A673 (cell line): ENCODE data around the gene CLASRP. TPM values are rescaled to one million over a fixed set of nuclear protein-coding genes. Genes with fewer than 3 reads are reported as not detected.

ENCODE experiments used
- BruUV-seq: library from RNA; stranded (reverse); fragments of 400-500 nt; replicated peaks from 2 replicates; lab custom pipeline; 2021; lab: Mats Ljungman, UMichigan
- CTCF ChIA-PET: fragments of 300-600 bp; sonication (Branson Sonifier 250); formaldehyde crosslinking; loops from one replicate; lab custom pipeline; 2022; ENCODE audit warnings: antibody characterized with exemption; lab: Charles Lee
- POLR2A ChIA-PET: fragments of 300-600 bp; sonication (Branson Sonifier 250); formaldehyde crosslinking; loops from one replicate; lab custom pipeline; 2022; ENCODE audit warnings: antibody characterized with exemption; ENCODE audit not compliant: low non-redundant PET; lab: Charles Lee
- DNase-seq: peaks from one replicate; pipeline ENCODE4 v3.0.0-alpha.2; 2015; ENCODE audit warnings: low spot score
- H3K27ac ChIP-seq: fragments of 200-600 bp; sonication (generic); 2 replicates; pipeline ENCODE4 v1.5.1; 2016; ENCODE audit warnings: mixed run types, low read depth, mild to moderate bottlenecking, mixed read lengths, antibody characterized with exemption, low read length; ENCODE audit not compliant: poor library complexity, severe bottlenecking
- H3K27me3 ChIP-seq: fragments of 200-600 bp; sonication (generic); replicated peaks from 2 replicates; pipeline ENCODE4 v1.6.1; 2017; ENCODE audit warnings: mixed run types, low read depth, mild to moderate bottlenecking, mixed read lengths, antibody characterized with exemption, low read length; ENCODE audit not compliant: insufficient read depth, poor library complexity
- H3K36me3 ChIP-seq: fragments of 200-600 bp; sonication (generic); 2 replicates; pipeline ENCODE4 v1.6.1; 2016; ENCODE audit warnings: mixed run types, mild to moderate bottlenecking, mixed read lengths, antibody characterized with exemption, low read length; ENCODE audit not compliant: insufficient read depth, poor library complexity, severe bottlenecking
- H3K4me1 ChIP-seq: fragments of 200-600 bp; sonication (generic); 2 replicates; pipeline ENCODE4 v1.6.1; 2017; ENCODE audit warnings: mixed run types, mild to moderate bottlenecking, mixed read lengths, antibody characterized with exemption, low read length; ENCODE audit not compliant: insufficient read depth, poor library complexity, severe bottlenecking
- H3K4me3 ChIP-seq: fragments of 200-600 bp; sonication (generic); 2 replicates; pipeline ENCODE4 v1.5.1; 2016; ENCODE audit warnings: low read depth, mixed run types, mild to moderate bottlenecking, mixed read lengths, low read length; ENCODE audit not compliant: poor library complexity, severe bottlenecking
- H3K9me3 ChIP-seq: fragments of 200-600 bp; sonication (generic); 2 replicates; pipeline ENCODE4 v1.6.1; 2016; ENCODE audit warnings: mixed run types, low read depth, mild to moderate bottlenecking, mixed read lengths, antibody characterized with exemption, low read length; ENCODE audit not compliant: poor library complexity, severe bottlenecking
- CTCF ChIP-seq: fragments of 300-800, 200-600 bp; sonication (generic); conservative IDR thresholded peaks from 2 replicates; pipeline ENCODE4 v1.5.1; 2017; ENCODE audit warnings: low read depth, mild to moderate bottlenecking, antibody characterized with exemption, low read length, moderate library complexity, mixed read lengths
- EZH2 ChIP-seq: fragments of 200-600 bp; sonication (generic); IDR thresholded peaks from 2 replicates; pipeline ENCODE4 v1.6.1; 2017; ENCODE audit warnings: borderline replicate concordance, low read depth, mild to moderate bottlenecking, mixed read lengths, antibody characterized with exemption, low read length; ENCODE audit not compliant: poor library complexity, severe bottlenecking
- intact Hi-C: fragments of 100-400 bp; cut with micrococcal nuclease; formaldehyde crosslinking; loops from one replicate; pipeline ENCODE4 v1.10.0; 2022; ENCODE audit not compliant: unreplicated experiment
- total RNA-seq: library from RNA; stranded (reverse); gene quantifications from 2 replicates; pipeline ENCODE4 v1.2.3, GENCODE V29; 2021

CLASRP gene
- total RNA-seq, 1 experiment from 2014 or later = 104 TPM

DNA sequence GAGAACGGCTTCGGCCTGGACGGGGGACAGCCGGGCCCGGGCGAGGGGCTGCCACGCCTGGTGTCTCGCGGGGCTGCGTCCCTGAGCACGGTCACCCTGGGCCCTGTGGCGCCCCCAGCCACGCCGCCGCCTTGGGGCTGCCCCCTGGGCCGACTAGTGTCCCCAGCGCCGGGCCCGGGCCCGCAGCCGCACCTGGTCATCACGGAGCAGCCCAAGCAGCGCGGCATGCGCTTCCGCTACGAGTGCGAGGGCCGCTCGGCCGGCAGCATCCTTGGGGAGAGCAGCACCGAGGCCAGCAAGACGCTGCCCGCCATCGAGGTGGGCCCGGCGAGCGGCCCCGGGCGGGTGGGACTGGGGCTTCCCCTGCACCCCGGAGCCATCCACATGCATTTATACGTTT, 26.9 kb upstream of the CLASRP start:
- no peaks in the 10 kb centered on the region for H3K4me1 ChIP-seq
- H3K27ac ChIP-seq = no peak overlapping the region
- H3K36me3 ChIP-seq = no peaks in the 10 kb centered on the region
- POLR2A ChIA-PET = no interaction called here
- no peaks in the 10 kb centered on the region for H3K9me3 ChIP-seq
- BruUV-seq = no TSS peak
- CTCF ChIA-PET = no interaction called here
- DNase-seq = no peak
- no peak overlapping the region for H3K4me3 ChIP-seq
- intact Hi-C loops = loop anchor here (10.0 kb wide), 2 partner anchors 173 to 233 kb away; partner anchors contain the start of gene EXOC3L2
- TF ChIP-seq EZH2 = no peak
- no peak for TF ChIP-seq CTCF
- no peaks in the 10 kb centered on the region for H3K27me3 ChIP-seq

DNA sequence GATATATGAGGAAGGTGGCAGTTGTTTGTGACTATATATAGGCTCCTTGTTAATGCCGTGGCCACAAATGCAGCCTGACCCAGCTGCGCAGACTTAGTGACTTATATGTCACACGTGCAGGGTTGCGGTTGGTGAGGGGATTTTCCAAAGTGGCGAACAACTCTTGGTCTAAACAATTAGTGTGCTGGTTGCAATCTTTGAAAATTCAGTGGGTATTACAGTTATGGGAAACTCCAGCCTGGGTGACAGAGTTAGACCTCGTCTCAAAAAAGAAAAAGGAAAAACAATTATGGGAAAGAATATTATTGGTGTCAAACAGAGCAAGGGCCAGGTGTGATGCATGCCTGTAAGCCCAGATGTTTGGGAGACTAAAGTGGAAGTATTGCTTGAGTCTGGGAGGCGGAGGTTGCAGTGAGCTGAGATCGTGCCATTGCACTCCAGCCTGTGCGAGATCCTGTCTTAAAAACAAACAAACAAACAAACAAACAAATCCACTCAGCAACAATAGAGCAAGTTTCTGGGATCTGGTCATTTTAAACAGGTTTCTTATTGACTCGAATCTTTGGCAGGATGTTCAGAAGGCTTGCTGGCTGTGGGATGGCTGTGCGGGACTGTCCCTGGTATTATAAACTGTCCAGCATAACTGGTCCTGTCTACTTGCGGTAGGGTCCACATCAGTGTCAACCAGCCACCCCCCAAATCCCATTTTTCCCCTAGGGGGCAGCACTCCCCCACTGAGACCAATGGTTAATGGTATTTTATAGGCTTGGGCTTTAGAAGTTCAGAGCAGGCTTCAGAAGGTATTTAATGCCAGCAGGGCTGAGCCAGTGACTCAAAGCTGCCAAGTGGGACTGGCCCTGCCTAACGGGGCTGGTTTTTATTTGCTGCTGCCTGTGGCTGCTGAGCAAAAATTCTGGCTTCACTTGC, 22.2 kb upstream of the CLASRP start:
- intact Hi-C loops = loop anchor here (5.0 to 10.0 kb wide), 3 partner anchors 168 to 321 kb away; partner anchors contain the start of gene EXOC3L2
- no TSS peak for BruUV-seq
- DNase-seq = peak; percentile 86
- Histone ChIP-seq H3K4me1 (no peaks in the 10 kb centered on the region), H3K27ac (no peak overlapping the region), H3K4me3 (no peak overlapping the region), H3K36me3 (no peaks in the 10 kb centered on the region), H3K27me3 (no peaks in the 10 kb centered on the region), H3K9me3 (no peaks in the 10 kb centered on the region)
- CTCF ChIA-PET = interaction anchor here (0.6 kb wide), 1 partner anchor 22 kb away, joined by 4 read pairs; the partner anchor contains the start of gene CLASRP
- POLR2A ChIA-PET = interaction anchor here (0.5 kb wide), 1 partner anchor 70 kb away, joined by 3 read pairs; no protein-coding TSS in a partner anchor
- TF ChIP-seq CTCF = peak; percentile 76
- TF ChIP-seq EZH2 = no peak

GRCh38 chr19:45019187-45019586, 19.7 kb upstream of the CLASRP start:
- TF ChIP-seq CTCF (no peak), EZH2 (no peak)
- ChIA-PET POLR2A (interaction anchor here (0.7 kb wide), 1 partner anchor 192 kb away, joined by 7 read pairs; no protein-coding TSS in a partner anchor), CTCF (no interaction called here)
- Histone ChIP-seq H3K4me3 (no peak overlapping the region), H3K36me3 (no peaks in the 10 kb centered on the region), H3K27ac (no peak overlapping the region), H3K4me1 (no peaks in the 10 kb centered on the region), H3K27me3 (no peaks in the 10 kb centered on the region), H3K9me3 (no peaks in the 10 kb centered on the region)
- DNase-seq = no peak
- no TSS peak for BruUV-seq
- intact Hi-C loops = loop anchor here (5.0 to 10.0 kb wide), 3 partner anchors 166 to 318 kb away; partner anchors contain the start of gene EXOC3L2
